Activated B cell treated with CpG ODN at 0.5 μM for 24 hours (primary cell): ENCODE results near the gene OR52E4. TPM values are rescaled to one million over a fixed set of nuclear protein-coding genes. Genes with fewer than 3 reads are reported as not detected.

Experiments used
- ATAC-seq: fragments of 200-7000 bp; cut with Tn5 transposase; one replicate; pipeline ENCODE4 v1.10.0; 2021; ENCODE audit warnings: low read depth, mild to moderate bottlenecking, moderate library complexity
- CTCF ChIA-PET: fragments of 350-600 bp; sonication (Branson Sonifier 250); formaldehyde crosslinking; loops from one replicate; lab custom pipeline; 2021; ENCODE audit warnings: antibody characterized with exemption; lab: Charles Lee
- POLR2A ChIA-PET: fragments of 350-600 bp; sonication (Branson Sonifier 250); formaldehyde crosslinking; loops from one replicate; lab custom pipeline; 2021; ENCODE audit warnings: antibody characterized with exemption; lab: Charles Lee
- DNase-seq: peaks from one replicate; pipeline ENCODE4 v3.0.0; 2022
- H3K27ac Mint-ChIP-seq: one replicate; pipeline ENCODE4 v1.8.0; 2020; ENCODE audit warnings: mixed read lengths
- H3K27me3 Mint-ChIP-seq: one replicate; pipeline ENCODE4 v1.8.0; 2021; ENCODE audit warnings: mixed read lengths
- H3K36me3 Mint-ChIP-seq: one replicate; pipeline ENCODE4 v1.8.0; 2021; ENCODE audit warnings: low read depth, mixed read lengths
- H3K4me1 Mint-ChIP-seq: one replicate; pipeline ENCODE4 v1.8.0; 2021; ENCODE audit warnings: mixed read lengths
- H3K4me3 Mint-ChIP-seq: one replicate; pipeline ENCODE4 v1.8.0; 2020; ENCODE audit warnings: mild to moderate bottlenecking, mixed read lengths
- H3K9me3 Mint-ChIP-seq: one replicate; pipeline ENCODE4 v1.8.0; 2020; ENCODE audit warnings: mixed read lengths
- CTCF ChIP-seq: fragments of 200-600 bp; IDR thresholded peaks from one replicate; pipeline ENCODE4 v1.8.0; 2022; ENCODE audit warnings: antibody characterized with exemption, mild to moderate bottlenecking
- intact Hi-C: fragments of 100-400 bp; cut with micrococcal nuclease; formaldehyde crosslinking; loops from one replicate; pipeline ENCODE4 v1.15.1; 2024
- total RNA-seq: library from RNA; stranded (reverse); gene quantifications from 2 replicates; pipeline ENCODE4 v1.2.3, GENCODE V29; 2022

The OR52E4 gene
- total RNA-seq, 1 donor from 2014 or later: not detected

DNA sequence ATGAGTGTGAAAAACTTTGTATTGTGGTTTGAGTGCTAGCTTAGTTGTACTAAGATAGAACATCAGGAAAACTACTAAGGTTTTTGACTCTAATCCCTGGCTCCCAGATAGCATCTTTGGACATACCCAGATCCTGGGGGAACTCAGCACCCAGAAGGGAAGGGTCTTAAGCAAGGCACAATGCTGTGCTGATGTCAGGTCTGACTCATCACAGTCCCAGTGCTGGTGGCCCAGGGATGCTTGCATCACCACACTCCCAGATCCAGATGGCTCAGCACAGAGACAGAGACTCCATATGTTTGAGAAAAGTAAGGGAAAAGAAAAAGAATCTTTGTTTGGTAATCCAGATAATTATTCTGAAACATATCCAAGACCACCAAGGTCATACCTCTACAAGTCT is 43.4 kb downstream of the OR52E4 start:
- H3K9me3 Mint-ChIP-seq: peaks cover 27% of the 10 kb centered on the region
- no peaks in the 10 kb centered on the region for H3K36me3 Mint-ChIP-seq
- POLR2A ChIA-PET: no interaction called here

DNA sequence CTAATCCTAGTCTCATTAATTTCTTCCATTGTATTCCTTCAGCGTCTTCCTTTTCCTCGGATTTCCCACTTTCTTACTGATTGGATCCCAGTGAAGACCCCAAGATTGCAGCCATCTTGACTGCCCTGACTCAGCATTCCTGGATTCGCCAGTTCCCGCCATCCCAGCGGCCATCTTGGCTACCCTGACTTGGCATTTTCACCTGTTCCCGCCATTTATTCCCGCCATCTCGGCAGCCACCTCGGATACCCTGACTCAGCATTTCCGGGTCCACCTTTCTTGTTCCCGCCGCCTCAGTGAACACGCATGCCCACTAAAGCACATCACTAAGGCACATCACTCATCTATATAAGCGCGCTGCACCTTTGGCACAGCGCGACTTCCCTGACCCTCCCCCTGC is 47.8 kb downstream of the OR52E4 start:
- ATAC-seq: no peak
- Mint-ChIP-seq H3K9me3 (peaks cover 32% of the 10 kb centered on the region), H3K36me3 (no peaks in the 10 kb centered on the region), H3K4me1 (no peaks in the 10 kb centered on the region), H3K27me3 (no peaks in the 10 kb centered on the region), H3K27ac (no peak overlapping the region), H3K4me3 (no peak overlapping the region)
- DNase-seq: no peak
- TF ChIP-seq CTCF: no peak
- CTCF ChIA-PET: no interaction called here
- POLR2A ChIA-PET: no interaction called here
- intact Hi-C loops: no loop called here

More for the DNA sequence above, 43.4 kb downstream of the OR52E4 start:
- DNase-seq (no peak), ATAC-seq (no peak)
- Mint-ChIP-seq H3K27ac (no peak overlapping the region), H3K4me1 (no peaks in the 10 kb centered on the region), H3K27me3 (no peaks in the 10 kb centered on the region), H3K4me3 (no peak overlapping the region)
- no peak for TF ChIP-seq CTCF
- intact Hi-C loops: no loop called here
- CTCF ChIA-PET: no interaction called here

- no peak for TF ChIP-seq CTCF
- Mint-ChIP-seq H3K4me1 (no peaks in the 10 kb centered on the region), H3K27ac (no peak overlapping the region), H3K36me3 (no peaks in the 10 kb centered on the region), H3K9me3 (peaks cover 28% of the 10 kb centered on the region), H3K4me3 (no peak overlapping the region), H3K27me3 (no peaks in the 10 kb centered on the region)
- ChIA-PET CTCF (no interaction called here), POLR2A (no interaction called here)
- intact Hi-C loops: no loop called here
- DNase-seq (no peak), ATAC-seq (no peak)
These were observed 48.4 kb downstream of the OR52E4 start for GRCh38 chr11:5928811-5929210.

DNA sequence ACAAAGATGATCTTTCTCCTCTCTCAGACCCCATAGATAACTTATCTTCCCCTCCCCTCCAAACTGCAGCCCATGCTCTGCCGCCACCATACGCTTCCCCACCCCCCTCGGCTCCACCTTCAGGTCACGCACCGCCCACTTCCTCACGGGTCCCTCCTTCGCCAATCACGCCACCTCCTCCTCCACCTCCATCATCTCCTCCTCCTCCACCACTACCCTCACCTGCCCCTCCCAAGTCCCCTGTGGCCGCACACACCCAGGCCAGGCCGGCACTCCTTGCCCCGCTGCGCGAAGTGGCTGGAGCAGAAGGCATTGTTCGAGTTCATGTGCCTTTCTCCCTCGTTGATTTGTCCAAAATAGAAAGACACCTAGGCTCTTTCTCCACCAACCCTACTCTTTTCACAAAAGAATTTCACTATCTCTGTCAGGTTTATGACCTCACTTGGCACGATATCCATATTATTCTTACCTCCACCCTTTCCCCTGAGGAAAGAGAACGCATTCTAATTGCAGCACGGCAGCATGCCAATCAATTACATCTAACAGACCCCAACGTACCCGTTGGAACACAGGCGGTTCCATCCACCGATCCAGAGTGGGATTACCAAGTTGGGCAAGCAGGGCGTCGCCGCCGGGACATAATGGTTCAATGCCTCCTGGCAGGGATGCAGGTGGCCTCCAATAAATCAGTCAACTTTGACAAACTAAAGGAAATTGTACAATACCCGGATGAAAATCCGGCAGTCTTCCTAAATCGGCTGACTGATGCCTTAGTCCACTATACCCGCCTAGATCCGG is 49.3 kb downstream of the OR52E4 start:
- no peak for ATAC-seq
- TF ChIP-seq CTCF: no peak
- intact Hi-C loops: no loop called here

DNA sequence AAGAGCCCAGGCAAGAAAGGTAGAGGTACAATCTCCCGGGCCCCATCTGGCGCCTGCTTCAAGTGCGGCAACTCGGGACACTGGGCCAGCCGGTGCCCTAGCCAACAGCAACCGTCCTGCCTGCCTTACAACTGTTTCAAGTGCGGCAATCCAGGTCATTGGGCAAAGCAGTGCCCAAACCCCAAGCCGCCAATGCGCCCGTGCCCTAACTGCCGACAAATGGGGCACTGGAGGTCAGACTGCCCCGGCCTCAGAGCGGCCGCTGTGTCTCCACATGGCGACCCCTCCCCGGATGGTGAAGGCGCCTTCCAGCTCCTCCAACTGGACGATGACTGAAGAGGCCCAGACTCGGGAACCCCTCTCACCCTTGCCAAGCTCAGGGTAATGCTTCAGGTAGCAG is 50.2 kb downstream of the OR52E4 start:
- no peak overlapping the region for H3K27ac Mint-ChIP-seq
- POLR2A ChIA-PET: no interaction called here
- H3K9me3 Mint-ChIP-seq: peaks cover 13% of the 10 kb centered on the region
- H3K4me1 Mint-ChIP-seq: no peaks in the 10 kb centered on the region
- TF ChIP-seq CTCF: no peak
- intact Hi-C loops: no loop called here
- no peak for DNase-seq
- H3K27me3 Mint-ChIP-seq: no peaks in the 10 kb centered on the region
- no peaks in the 10 kb centered on the region for H3K36me3 Mint-ChIP-seq
- no peak for ATAC-seq
- H3K4me3 Mint-ChIP-seq: no peak overlapping the region
- CTCF ChIA-PET: no interaction called here

More for the DNA sequence above, 49.3 kb downstream of the OR52E4 start:
- no peak for DNase-seq
- ChIA-PET POLR2A (no interaction called here), CTCF (no interaction called here)
- Mint-ChIP-seq H3K27ac (no peak overlapping the region), H3K36me3 (no peaks in the 10 kb centered on the region), H3K27me3 (no peaks in the 10 kb centered on the region), H3K9me3 (peaks cover 20% of the 10 kb centered on the region), H3K4me3 (no peak overlapping the region), H3K4me1 (no peaks in the 10 kb centered on the region)
